NOMO-1 treated with DMSO at 0.1 percent for 48 hours (cell line): ENCODE results near the gene MYZAP.

ENCODE experiments used
- DNase-seq: peaks from one replicate; lab custom pipeline; 2025; ENCODE audit not compliant: unreplicated experiment; lab: John Stamatoyannopoulos, UW

Gene MYZAP

GRCh38 chr15:57562196-57562769, 29.4 kb upstream of the MYZAP start:
- DNase-seq, result no peak

- no peak for DNase-seq
Observed at GRCh38 chr15:57563416-57563815, 28.3 kb upstream of the MYZAP start.

GRCh38 chr15:57565311-57565710, 26.4 kb upstream of the MYZAP start:
- DNase-seq, result peak; percentile 5

GRCh38 chr15:57566834-57567233, 24.9 kb upstream of the MYZAP start:
- DNase-seq, result no peak

- DNase-seq, result no peak
Observed at GRCh38 chr15:57567891-57568290, 23.8 kb upstream of the MYZAP start.

- no peak for DNase-seq
Observed at GRCh38 chr15:57568299-57568698, 23.4 kb upstream of the MYZAP start.

GRCh38 chr15:57570340-57570739, 21.4 kb upstream of the MYZAP start:
- DNase-seq, result no peak

- DNase-seq, result no peak
Observed at GRCh38 chr15:57570994-57571393, 20.7 kb upstream of the MYZAP start.

GRCh38 chr15:57571725-57572124, 20.0 kb upstream of the MYZAP start:
- no peak for DNase-seq

GRCh38 chr15:57572468-57572867, 19.2 kb upstream of the MYZAP start:
- DNase-seq, result no peak

GRCh38 chr15:57573151-57573550, 18.6 kb upstream of the MYZAP start:
- DNase-seq, result no peak

- no peak for DNase-seq
Observed at GRCh38 chr15:57575363-57575762, 16.3 kb upstream of the MYZAP start.

GRCh38 chr15:57578288-57578900, 13.3 kb upstream of the MYZAP start:
- DNase-seq, result no peak

- DNase-seq, result no peak
Observed at GRCh38 chr15:57580428-57580827, 11.3 kb upstream of the MYZAP start.

GRCh38 chr15:57580866-57581265, 10.8 kb upstream of the MYZAP start:
- no peak for DNase-seq

- no peak for DNase-seq
Observed at GRCh38 chr15:57582090-57582489, 9.6 kb upstream of the MYZAP start.

GRCh38 chr15:57583282-57583681, 8.4 kb upstream of the MYZAP start:
- no peak for DNase-seq

- DNase-seq, result no peak
Observed at GRCh38 chr15:57583720-57584119, 8.0 kb upstream of the MYZAP start.

GRCh38 chr15:57586661-57587424, 4.9 kb upstream of the MYZAP start:
- DNase-seq, result peak; percentile 35

- no peak for DNase-seq
Observed at GRCh38 chr15:57589281-57589680, 2.4 kb upstream of the MYZAP start.

- DNase-seq, result no peak
Observed at GRCh38 chr15:57589754-57590153, 1.9 kb upstream of the MYZAP start.

GRCh38 chr15:57591237-57591821, 375 bp upstream of the MYZAP start:
- DNase-seq, result no peak
